Stimulated activated CD8-positive, alpha-beta memory T cell treated with anti-CD3 and anti-CD28 coated beads, Interleukin-7, amount 100 ng/mL, for 48 hours (primary cell): Measurements from ENCODE around the gene MMP25.
"Not testable (repeated sequence)": the region's sequence is repeated elsewhere in the genome, so short reads cannot be mapped to it uniquely, and the experiment has no call there.

Source experiments
- DNase-seq, 2 donors: peaks; one replicate each; pipeline ENCODE4 v3.0.0-alpha.2; 2020; ENCODE audit warnings: low read depth in 1 of 2; ENCODE audit errors: extremely low read depth in 1 of 2

The MMP25 gene

DNA sequence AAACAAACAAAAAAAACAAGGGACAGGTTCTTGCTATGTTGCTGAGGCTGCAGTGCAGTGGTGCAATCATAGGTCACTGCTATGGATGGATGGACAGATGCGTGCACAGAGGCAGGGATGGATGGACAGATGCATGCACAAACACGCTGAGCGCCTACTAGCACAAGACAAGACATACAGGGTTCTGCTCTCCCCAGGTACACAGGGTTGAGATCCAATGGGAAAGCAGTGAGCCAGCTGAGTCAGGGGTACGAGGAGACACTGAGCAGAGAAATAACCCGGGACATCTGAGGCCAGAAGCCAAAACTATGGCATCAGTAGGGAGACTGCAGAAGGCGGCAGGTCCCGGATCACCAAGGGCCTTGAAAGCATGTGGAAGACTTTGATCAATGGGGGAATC, 25.3 kb downstream of the MMP25 start:
- no peak for DNase-seq

DNA sequence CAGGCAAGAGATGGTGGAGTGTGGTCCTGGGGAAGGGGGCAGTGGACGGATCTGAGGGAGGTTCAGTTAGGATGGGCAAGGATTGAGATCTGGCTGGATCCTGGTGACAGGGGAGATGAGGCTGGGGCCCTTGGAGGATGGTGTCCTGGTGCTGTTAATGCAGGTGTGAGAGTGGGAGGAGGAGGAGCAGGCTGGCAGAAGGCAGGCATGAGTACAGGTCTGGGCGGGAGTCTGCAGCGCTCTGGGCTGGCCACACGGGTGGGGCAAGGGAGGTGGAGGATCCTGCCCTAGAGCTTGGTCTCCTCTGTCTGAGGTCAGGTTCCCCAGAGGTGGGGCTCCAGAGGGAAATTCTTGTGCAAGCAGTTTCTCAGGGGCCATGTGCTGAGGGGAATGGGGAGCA, 25.8 kb downstream of the MMP25 start:
- not testable (repeated sequence) for DNase-seq

DNA sequence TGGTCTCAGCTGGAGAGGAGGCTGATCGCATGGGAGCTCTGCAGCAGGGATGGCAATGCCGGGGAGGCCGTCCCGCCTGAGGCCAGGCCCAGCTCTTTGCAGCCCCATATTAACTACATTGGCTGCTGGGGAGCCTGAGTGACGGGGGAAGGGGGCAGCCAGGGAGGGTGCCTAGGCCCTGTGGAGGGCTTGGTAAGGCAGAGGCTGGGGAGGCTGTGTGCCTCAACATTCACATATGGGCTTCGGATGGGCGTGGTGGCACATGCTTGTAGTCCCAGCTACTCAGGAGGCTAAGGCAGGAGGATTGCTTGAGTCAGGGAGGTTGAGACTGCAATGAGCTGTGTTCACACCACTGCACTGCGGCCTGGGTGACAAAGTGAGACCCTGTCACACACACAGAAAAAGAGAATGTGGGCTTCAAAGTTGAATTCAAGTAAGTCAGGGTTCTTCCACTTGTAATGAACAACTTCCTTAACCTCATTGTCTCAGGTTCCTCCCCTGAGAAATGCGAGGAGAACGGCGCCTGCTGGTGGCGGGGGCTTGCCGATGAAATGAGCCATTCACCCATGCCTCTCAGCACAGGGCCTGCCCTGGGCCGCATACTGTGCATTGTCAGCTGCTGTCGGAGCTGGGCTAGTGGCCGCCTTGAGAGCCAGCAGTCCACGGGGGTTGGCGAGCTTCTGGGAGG, 26.4 kb downstream of the MMP25 start:
- DNase-seq, result not testable (repeated sequence)

DNA sequence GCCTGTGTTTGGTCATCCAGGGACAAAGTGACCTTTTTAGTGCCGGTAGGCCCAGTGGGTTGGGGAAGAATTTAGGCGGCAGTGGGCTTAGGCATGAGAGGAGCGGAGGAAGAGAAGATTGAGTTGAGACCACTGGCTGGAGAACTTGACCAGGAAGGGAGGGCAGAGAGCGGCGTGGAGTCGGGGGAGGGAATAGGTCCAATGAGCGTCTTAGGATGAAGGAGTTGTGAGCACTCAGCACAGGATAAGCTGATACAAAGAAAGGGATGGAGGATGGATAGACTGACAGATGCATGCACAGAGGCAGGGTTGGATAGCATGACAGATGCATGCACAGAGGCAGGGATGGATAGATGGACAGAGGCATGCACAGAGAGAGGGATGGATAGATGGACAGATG, 27.1 kb downstream of the MMP25 start:
- DNase-seq, result no peak

DNA sequence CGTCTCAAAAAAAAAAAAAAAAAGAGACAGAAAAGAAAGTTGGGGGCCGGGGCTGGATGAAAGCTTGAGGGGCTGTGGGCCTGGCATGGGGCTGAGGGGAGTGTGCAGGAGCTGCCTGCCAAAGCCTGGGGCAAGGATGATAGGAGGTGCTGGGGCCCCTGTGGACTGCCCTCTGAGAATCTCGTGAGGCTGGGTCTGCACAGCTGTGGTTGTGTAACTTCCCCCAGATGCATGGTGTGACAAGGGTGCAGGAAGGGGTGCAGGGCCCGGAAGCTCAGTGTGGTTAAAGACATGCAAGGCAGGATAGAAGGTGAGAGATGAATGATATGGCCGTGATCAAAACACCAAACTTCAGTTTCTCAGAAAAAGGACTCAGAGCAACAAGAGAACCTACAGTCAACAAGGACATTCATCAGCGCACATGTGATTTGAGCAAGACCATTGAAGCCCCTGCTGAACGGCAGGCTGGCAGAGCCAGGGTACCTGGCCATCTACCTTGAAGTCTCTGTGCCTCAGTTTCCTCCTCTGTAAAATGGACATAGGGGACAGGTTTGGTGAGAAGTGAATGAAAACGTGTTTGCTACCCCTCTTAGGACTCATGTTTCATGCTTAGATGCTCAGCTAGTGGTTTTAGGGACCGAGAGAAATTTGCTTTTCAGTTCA, 28.6 kb downstream of the MMP25 start:
- DNase-seq, result peak; percentile 69 to 87

DNA sequence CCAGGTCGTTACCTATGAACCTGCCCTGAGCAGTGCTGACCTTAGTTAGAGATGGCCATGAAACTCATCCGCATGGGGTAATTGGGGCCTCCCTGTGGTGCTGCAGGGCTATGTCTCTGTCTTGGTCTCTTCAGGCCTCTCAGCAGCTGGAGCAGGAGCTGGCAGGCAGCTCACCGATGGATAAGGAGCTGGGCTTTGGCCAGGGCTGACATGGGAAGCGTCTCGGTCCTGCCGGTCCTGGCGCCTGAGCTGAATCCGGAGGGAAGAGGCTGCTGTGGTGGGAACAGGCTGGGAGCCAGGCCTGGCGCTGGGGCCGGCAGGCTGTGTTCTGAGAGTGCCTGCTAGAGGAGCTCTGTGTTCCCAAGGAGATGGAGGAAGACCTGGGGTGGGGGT, 29.2 kb downstream of the MMP25 start:
- no peak for DNase-seq

DNA sequence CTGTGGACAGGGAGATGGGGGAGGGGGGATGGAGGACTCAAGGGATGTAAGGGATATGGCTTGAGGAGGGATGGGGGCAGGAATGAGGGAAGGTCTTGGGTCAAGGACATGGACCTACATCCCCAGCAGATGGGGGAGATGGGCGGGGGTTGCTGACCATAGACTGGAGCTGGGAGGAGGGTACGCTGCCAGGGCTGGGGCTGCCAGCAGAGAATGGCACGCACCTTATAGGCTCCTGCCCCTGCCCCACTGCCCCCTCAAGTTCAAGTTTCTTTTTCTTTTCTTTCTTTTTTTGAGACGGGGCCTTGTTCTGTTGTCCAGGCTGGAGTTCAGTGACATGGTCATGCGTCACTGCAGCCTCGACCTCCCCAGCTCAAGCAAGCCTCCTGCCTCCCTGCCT, 29.6 kb downstream of the MMP25 start:
- not testable (repeated sequence) for DNase-seq

DNA sequence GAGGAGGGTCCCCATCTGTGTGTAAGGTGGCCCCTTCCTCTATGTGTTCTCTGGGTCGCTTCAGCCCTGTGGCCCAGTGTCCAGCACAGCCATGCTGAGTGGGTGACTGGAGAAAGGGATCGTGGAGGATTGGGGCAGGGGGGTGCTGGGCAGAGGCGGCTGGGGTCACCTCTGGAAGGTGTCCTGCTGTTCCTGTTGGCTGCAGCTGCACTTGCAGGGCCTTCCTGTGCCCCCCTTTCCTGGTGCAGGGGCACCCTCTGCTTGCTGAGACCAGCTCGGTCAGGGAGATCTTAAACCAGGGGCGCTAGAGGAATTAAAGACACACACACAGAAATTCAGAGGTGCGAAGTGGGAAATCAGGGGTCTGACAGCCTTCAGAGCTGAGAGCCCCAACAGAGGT, 30.2 kb downstream of the MMP25 start:
- DNase-seq, result no peak

DNA sequence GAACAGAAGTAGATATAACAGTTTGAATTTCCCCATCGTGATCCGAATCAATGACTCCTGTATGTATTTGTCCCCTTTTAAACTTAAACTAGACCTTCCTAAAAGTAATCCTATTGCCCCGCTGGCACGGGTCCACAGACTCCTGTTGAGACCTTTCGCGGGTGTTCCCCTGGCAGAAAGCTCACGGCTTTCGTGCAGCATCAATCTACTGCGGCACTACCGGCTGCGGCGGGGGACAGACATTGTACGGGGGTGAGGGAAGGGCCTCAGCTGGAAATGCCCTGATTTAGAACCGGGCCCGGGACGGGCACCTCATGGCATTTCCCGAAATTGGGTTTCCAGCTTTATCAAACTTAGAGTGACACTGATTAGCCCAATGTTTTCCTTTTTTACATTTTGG, 33.7 kb downstream of the MMP25 start:
- no peak for DNase-seq

DNA sequence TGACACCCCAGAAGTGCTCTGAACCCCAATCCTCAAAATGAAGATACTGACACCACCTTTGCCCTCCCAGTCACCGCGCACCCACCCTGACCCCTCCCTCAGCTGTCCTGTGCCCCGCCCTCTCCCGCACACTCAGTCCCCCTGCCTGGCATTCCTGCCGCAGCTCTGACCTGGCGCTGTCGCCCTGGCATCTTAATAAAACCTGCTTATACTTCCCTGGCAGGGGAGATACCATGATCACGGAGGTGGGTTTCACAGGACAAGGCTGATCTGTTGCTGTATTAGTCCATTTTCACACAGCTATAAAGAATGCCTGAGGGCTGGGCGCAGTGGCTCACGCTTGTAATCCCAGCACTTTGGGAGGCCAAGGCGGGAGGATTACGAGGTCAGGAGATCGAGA, 35.6 kb downstream of the MMP25 start:
- DNase-seq, result not testable (repeated sequence)

DNA sequence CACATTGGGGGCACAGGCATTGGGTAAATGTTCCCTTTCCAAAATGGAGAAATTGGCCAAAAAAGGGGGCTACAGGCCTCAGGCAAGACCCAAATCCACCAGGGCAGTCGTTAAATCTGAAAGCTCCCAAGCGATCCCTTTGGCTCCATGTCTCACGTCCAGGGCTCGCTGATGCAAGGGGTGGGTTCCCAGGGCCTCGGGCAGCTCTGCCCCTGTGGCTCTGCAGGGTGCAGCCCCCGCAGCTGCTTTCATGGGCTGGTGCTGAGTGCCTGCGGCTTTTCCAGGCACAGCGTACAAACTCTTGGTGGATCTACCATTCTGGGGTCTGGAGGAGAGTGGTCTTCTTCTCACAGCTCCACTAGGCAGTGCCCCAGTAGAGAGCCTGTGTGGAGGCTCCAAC, 37.0 kb downstream of the MMP25 start:
- not testable (repeated sequence) for DNase-seq

DNA sequence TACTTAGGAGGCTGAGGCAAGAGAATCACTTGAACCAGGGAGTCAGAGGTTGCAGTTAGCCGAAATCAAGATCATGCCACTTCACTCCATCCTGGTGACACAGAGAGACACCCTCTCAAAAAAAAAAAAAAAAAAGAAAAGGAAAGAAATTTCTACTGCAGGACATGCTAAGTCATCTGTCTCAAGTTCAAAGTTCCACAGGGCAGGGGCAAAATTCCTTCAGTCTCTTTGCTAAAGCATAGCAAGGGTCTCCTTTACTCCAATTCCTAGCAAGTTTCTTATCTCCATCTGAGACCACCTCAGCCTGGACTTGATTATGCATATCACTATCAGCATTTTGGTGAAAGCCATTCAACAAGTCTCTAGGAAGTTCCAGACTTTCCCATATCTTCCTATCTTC, 38.1 kb downstream of the MMP25 start:
- DNase-seq, result no peak

DNA sequence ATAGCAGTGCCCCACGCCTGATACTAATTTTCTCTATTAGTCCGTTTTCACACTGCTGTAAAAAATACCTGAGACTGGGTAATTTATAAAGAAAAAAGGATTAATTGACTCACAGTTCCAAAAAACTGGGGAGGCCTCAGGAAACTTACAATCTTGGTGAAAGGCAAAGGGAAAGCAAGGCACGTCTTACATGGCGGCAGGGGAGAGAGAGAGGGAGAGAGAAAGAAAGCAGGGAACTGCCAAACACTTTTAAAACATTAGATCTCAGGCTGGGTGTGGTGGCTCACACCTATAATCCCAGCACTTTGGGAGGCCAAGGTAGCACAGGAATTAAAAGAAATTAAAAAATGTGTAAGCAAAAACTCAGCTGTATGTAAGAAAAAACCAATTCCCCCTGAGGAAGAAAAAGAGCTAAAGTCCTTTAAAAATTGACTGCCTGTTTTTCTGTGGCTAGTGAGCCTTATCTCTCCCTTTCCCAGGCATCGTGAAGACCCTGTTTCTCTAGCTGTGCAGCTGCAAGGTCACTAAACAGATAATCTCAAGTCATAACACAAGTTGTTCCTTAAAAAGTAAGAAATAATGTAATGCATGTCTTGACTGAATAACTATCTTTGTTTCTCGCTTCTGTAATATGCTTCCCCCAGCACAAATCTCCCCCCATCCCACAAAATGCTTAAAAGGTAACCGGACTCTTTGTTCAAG, 38.8 kb downstream of the MMP25 start:
- no peak for DNase-seq

DNA sequence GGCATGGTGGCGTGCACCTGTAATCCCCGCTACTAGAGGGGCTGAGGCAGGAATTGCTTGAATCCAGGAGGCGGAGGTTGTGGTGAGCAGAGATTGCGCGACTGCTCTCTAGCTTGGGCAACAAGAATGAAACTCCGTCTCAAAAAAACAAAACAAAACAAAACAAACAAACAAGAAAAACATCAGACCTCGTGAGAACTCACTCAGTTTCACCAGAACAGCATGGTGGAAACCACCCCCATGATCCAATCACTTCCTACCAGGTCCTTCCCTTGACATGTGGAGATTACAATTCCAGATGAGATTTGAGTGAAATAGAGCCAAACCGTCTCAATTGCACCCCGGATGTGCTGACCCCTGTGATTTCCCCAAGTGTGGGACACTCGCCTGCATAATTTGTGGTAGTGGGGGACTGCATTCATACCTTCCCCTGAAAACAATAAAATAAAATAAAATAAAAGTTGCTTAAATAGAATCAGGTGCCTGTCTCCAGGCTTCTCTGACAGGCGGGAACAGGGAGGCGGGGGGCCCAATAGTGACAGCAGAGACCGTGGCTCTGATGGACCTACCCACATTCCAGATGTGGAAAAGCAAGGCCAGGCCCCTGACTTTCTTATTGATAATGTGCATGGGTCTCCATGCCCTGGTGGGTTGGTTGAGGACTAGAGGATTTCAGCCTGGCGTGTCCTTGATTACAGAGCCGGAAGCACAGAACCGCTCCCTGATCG, 39.7 kb downstream of the MMP25 start:
- DNase-seq, result no peak

DNA sequence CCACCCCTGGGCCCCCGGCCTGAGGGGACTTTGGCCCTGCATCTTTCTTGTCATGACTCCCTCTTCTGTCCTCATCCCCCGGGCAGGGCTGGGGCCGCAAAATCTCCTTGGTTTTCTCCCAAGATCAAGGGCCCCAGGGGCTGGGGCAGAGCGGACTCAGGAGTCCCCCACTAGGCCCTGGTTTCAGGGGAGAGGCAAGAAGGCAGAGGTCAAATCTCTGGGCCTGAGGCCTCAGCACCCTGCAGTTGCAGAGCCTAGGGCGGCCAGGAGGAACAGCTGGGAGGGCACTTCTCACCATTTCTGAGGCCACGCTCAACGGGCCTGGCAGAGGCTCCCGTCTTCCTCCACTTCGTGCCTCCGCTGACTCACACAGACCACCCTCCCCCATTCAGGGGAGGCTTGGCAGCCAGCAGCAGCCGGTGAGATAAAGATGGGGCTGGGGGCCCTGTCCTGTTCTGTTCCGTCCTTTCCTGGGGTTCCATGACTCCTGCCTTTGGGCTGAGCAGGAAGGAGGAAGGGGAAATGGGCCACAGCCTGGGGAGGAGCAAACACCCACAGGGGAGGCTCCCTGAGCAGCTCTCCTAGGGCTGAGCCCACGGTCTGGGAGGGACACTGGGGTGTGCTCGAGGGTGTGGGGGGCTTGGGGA, 40.4 kb downstream of the MMP25 start:
- no peak for DNase-seq

DNA sequence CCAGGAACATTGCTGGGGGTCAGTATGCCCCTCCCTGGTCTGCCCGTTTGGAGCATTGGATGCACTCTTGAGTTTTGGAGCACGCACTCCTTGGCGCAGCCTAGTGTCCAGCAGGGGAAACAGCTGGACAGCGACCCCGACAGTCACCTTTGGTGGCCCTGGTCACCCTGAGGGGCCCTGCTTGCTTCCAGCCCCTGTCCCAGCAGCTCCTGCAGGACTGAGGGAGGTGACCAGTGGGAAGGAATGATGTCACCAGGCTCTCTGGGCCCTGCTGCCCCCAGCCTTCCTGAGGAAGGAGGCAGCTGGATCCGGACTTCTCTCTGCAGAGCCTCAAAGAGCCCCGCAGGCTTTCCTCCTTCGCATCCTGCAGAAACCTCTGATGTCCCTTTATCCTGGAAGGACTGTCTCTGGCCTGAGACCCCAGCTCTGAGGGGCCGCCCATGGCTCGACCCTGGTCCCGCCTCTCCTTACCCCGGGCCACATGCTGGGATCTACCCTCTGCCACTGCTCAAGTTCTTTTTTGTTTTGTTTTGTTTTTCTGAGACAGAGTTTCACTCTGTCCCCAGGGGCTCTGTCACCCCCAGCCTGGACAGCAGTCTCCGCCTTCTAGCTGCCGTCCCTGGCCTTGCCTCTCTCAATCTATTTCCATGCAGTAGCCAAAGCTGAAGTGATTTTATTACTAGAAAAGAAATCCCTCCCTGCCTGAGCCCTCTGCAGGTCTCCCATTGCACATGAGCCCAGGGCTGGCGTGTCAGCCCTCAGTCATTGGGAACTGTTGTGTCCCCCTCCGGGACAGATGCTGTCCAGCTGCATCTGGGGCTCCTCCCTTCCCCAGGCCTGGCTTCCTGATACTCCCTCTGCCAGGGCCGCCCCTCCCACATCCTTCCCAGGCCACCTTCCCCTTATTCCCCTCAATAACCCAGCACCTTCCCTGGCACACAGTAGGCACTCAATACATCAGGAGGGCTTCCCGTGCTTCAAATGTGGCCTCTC, 41.2 kb downstream of the MMP25 start:
- no peak for DNase-seq

DNA sequence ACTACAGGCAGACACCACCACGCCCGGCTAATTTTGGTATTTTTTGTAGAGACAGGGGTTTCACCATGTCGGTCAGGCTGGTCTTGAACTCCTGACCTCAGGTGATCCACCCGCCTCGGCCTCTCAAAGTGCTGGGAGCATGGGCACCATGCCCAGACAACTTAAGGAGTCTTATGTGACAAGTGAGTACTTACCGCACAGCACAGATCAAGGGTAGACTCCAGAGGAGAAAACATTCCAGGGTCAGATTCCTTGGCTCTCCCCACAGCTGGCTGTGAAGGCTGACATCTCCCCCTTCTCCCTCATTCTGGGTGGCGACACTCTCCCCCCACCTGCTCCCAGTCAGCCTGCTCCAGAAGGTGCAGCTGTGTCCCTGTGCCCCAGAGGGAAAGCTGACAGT, 42.1 kb downstream of the MMP25 start:
- no peak for DNase-seq

DNA sequence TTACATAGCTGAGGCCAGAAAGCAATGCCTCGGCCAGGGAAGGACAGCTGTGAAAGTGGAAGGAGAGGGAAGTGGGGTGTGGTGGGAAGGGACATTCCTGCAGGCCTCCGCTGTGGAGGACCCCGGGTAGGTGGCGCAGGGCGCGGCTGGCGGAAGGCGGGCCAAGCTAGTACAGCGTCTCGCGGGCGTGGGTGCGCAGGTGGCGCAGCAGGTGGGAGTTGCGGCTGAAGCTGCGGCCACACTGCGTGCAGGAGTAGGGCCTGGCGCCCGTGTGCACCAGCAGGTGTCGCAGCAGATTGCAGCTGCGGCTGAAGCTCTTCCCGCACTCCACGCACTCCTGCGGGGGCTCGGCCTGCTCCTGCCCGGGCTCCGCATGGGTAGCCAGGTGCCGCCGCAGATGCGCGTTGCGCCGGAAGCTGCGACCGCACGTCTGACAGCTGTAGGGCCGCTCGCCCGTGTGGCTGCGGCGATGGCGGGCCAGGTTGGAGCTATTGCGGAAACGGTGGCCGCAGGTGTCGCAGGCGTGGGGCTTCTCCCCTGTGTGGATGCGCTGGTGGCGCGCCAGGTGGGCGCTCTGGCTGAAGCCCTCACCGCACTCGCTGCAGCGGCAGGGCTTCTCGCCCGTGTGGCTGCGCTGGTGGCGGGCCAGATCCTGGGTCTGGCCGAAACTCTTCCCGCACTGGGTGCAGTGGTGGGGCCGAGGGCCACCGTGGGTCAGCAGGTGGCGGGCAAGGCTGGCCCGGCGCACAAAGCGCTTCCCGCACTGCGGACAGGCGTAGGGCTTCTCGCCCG, 42.8 kb downstream of the MMP25 start:
- DNase-seq, result no peak
